Left cardiac atrium (tissue), 4 donors: ENCODE results near the gene FSIP1. TPM values are rescaled to one million over a fixed set of nuclear protein-coding genes. Genes with fewer than 3 reads are reported as not detected.
"Not testable (repeated sequence)": the region's sequence is repeated elsewhere in the genome, so short reads cannot be mapped to it uniquely, and the experiment has no call there.

Source experiments
- ATAC-seq, 2 donors: fragments of 200-7000 bp; cut with Tn5 transposase; one replicate each; pipeline ENCODE4 v1.9.1; 2020; ENCODE audit warnings: mild to moderate bottlenecking in 2 of 2, moderate library complexity in 2 of 2
- DNase-seq: peaks from one replicate; pipeline ENCODE4 v3.0.0-alpha.2; 2020
- intact Hi-C, 2 donors: fragments of 100-400 bp; cut with DNase I; formaldehyde crosslinking; loops; one replicate each; pipeline versions ENCODE4 v1.14.1 to v1.15.1; 2022 to 2023
- long read RNA-seq: library from polyadenylated mRNA; unstranded; transcript quantifications from one replicate; pipeline ENCODE4 v2.0.0, GENCODE V29; 2021
- total RNA-seq, 2 donors: library from RNA; stranded (reverse); fragmentation: NEBNext Ultra II Directional; extraction: Animal tissue kit (Norgen Biotek cat#: 25700); gene quantifications; one replicate each; pipeline ENCODE4 v1.2.1, GENCODE V29; 2021
- donor health status: DM: no; HTN: yes; CAD: no.
- donor health status: DM: no; HTN: yes; CAD: no; lungs with severe emphysema.
- donor health status: DM: yes; HTN: yes; CAD: no.
- donor health status: Dilated cardiomyopathy.

FSIP1 gene
- under 1 TPM; 0.50 to 0.52 TPM for total RNA-seq
- long read RNA-seq, result 0 reads

DNA sequence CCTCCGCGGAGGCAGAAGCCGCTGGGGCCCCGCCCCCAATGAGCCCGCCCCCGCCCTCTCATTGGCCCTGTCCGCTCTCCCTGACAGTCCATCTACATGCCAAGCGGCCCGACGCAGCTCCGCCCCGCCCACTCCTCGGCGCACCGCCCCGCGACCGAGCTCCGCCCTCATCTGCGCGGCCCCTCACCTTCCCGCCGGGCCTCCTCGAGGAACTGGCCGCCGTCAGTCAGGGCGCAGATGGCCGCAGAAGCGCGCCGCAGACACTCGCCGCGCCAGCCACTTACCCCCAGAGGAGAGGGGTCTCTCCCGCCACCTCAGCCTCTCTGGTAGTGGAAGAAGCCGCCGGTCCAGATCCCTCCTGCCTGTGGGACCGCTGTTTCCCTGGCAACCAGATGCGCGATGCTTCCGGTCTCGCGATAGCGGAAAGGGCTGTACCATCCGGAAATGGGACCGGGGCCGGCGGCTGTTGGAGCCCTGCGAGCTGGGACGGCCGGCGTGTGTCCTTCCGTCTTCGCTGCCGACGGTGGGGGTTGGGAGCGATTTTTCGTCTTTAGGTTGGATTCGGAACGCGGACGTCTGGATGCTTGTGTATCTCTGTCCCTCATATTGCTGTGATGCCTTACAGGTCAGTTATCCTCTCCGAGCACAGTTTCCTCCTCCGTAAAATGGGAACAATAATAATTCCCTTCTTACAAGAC is at the start of gene FSIP1:
Gene FSIP1 (minus strand): TSS at position 401 of the 698 bp plus-strand sequence. CDS start 6,317 bp downstream, outside the sequence.
- DNase-seq, result peak; percentile 98
- intact Hi-C loops, result loop anchor here in 1 of 2 donors (10.0 kb wide), 1 partner anchor 152 kb away; the partner anchor contains the start of gene EIF2AK4
- ATAC-seq, result peak; percentile 100

DNA sequence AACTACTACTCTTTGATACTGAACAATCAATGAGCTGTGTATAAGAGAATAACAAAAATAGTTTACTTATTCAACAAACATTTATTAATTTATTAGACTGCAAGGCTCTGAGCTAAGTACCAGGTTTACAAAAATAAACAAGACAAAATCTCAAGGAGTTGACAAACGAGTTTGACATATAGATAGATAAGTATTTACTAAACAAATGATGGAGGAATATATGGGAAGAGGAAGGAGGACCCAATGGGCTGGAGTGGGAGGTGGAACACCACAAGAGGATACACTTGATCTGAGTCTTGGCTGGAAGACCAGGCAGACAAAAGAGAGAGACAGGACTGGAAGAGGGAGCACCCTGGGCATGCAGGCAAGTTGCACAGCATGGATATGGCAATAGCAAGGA is 47.5 kb upstream of the FSIP1 start:
- no peak for DNase-seq
- no peak for ATAC-seq
- intact Hi-C loops, result no loop called here

DNA sequence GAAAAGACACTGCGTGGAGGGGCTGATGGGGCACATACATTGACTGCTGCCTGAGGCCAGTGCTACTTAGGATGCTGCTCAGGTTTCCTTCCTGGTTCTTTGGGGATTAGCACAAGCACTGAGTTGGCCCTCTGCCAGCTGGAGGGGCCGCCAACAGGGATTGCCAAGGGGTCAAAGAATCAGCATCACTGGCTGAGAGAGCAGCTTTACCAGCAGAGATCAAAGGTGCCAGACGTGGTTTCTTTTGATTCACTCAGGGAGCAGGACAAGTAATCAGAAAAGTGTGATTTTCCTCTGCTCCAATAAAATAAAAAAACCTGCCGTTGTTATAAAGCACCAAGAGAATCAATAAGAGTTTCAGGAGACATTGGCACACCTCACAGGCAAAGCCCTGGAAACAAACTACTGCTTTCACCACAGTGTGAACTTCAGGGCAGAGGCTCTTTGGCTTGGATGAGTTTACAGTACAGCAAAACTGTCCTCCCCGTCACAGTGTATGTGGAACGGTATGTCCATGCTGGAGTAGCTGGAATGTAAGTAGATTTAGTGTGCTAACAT is 45.8 kb upstream of the FSIP1 start:
- DNase-seq (peak; percentile 24), ATAC-seq (no peak)
- intact Hi-C loops, result no loop called here

DNA sequence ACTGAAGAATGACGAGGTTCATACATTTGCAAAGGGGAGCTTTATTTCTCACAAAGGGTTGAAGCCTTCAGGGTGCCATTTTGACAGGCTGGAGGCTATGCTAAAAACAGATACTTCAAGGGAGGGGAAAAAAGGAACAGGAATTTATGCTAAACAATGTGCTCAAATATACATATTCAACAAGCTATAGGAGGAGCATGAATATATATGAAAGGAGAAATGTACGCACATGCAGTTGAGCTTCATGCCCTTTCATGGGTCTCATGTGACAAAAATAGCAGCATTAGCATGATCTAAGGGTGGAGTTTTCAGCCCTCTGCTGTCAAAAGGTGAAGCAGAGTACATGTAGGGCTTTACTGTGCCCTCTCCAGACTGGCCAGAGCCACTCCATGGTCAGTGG is 44.3 kb upstream of the FSIP1 start:
- no peak for ATAC-seq
- intact Hi-C loops, result no loop called here
- no peak for DNase-seq

DNA sequence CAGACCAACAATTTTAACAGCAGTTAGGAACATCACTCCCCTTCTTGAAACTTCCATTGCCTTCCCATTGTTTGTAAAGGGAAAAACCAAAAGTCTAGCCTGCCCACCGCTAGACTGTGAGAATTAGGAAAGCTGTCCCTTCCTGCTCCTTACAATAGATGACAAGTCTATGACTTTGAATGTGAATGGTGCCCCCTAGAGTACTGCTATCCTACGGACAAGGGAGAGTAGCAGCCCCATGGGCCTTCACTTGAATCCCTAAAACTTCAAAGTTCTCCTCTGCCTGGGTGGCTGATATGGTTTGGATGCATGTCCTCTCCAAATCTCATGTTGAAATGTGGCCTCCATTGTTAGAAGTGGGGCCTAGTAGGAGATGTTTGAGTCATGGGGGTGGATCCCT is 41.0 kb upstream of the FSIP1 start:
- intact Hi-C loops, result no loop called here
- DNase-seq (no peak), ATAC-seq (no peak)

DNA sequence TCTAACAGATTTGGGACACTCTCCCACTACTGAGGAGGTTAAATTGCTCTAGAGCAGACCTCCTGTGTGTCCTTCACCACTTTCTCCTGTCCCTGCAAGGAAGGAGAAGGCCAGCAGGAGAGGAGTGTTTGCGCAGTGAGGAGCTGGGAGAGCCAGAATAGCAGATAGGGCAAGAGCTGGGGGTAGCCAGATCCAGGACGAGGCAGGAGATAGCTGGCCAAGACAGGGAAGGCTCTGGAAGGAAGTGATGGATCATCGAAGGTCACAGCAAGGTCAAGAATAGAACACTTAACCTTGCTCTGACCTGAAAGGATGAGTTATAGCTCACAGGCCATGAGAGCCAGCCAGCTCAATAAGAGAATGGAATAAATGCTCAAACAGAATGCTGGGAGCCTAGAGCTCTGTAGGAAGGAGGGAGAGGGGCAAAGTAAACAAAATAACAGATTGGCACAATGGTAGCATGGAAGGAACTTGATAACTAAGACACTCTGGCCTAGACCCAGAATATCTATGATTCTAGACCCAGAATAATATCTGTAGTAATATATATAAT is 37.5 kb upstream of the FSIP1 start:
- ATAC-seq, result no peak
- no peak for DNase-seq
- intact Hi-C loops, result no loop called here

DNA sequence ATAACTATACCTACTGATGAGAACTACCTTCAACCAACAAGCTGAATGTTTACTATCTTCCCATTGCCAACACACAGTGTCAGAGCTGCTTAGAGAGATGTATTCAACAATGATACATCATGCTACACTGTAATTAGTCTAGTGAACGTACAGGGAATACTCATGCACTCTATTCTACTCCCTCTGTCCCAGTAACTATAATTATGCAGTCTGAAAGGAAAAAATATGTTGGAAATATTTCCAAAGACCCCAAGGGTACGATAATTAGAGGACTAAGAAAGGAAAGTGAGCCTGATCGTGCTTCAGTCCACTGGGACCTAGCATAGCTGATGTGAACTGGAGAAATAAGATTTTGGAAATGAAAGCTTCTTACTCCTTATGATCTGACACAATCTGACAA is 36.9 kb upstream of the FSIP1 start:
- no peak for DNase-seq
- intact Hi-C loops, result no loop called here
- ATAC-seq, result peak in 1 of 2 donors; percentile 27

DNA sequence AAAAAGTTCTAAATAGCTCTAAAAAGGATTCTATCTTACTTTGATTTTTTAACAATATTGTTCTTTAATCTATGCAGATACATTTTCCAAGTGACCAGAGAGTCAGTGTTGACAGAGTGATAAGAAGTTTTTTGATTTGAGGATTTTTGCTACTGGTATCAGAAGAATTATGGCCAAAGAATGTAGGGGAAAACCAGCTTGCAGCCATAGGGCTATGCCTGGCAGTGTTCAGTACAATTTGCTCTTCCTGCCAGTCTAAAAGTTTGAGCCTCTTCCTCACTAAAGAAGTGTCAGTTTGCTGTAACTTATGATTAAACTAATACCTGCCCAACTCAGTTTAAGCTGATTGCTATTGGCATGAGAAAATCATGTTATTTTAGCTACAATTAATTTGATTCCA is 35.3 kb upstream of the FSIP1 start:
- no peak for ATAC-seq
- intact Hi-C loops, result no loop called here
- no peak for DNase-seq

DNA sequence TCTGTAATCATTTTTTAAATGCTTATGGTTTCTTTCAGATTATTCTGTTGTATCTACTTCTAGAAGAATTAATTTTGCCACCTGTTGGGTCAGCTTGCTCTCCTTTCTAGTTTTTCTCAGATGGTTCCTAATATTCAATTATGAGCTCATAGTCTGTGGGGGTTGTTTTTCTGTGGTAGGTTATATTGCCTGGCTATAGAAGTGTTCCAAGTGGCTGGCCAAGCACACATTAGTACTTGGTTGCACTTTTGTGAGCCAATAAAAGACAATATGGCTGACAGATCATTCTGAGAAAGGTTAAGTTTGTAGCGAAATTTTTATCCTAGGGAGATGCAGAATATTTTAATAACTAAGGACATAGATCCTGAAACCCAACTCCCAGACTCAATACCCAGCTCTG is 31.8 kb upstream of the FSIP1 start:
- ATAC-seq, result no peak
- intact Hi-C loops, result no loop called here

DNA sequence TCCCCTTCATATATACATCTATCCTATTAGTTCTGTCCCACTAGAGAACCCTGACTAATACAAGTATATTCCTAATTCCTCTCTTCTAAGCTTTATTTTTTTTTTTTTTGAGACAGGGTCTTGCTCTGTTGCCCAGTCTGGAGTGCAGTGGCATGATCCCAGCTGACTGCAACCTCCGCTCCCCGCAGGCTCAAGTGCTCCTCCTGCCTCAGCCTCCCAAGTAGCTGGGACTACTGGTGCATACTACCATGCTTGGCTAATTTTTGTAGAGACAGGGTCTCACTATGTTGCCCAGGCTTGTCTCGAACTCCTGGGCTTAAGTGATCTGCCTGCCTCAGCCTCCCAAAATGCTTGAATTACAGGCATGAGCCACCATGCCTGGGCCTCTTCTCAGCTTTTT is 30.0 kb upstream of the FSIP1 start:
- intact Hi-C loops, DNase-seq, ATAC-seq: not testable (repeated sequence)

More for the DNA sequence above, 31.8 kb upstream of the FSIP1 start:
- DNase-seq, result no peak

DNA sequence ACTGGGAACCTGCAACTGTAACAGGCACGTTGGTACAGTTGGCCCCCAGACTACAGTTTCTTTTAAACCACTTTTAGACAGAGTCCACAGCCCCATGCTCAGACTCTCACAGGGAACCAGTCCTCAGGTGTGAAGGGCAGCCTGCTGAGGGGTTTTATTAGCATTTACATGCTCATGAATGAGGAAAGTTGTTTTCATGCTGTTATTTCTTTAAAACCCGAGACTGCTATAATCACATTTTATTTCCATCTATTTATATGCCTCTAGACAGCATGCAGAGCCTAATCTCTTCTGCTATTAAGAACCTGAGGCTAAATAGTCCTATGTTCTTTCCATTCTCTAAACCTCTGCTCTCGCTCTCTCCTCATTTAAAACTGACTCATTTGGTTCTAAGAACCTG is 26.3 kb upstream of the FSIP1 start:
- intact Hi-C loops, result loop anchor here in 1 of 2 donors (10.0 kb wide), 1 partner anchor 46 kb away; no protein-coding TSS in a partner anchor
- DNase-seq (no peak), ATAC-seq (no peak)

DNA sequence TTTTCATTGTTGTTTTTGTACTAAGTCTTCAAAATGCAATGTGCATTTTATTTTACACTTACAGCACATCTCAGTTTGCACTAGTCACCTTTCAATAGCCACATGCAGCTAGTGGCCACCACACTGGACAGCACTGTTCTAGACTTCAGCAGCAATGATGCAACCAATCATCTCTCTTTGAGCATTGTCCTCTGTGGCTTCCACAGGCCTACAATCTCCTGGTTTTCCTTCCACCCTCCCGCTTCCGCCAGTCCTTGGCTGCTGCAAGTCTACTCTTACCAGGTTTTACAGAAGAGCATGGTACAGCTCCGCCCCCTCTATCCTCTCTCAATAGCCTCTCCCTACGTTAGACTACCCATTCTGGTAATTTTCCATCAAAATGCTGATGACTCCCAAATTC is 25.1 kb upstream of the FSIP1 start:
- no peak for ATAC-seq
- intact Hi-C loops, result loop anchor here in 1 of 2 donors (10.0 kb wide), 1 partner anchor 47 kb away; no protein-coding TSS in a partner anchor
- no peak for DNase-seq

DNA sequence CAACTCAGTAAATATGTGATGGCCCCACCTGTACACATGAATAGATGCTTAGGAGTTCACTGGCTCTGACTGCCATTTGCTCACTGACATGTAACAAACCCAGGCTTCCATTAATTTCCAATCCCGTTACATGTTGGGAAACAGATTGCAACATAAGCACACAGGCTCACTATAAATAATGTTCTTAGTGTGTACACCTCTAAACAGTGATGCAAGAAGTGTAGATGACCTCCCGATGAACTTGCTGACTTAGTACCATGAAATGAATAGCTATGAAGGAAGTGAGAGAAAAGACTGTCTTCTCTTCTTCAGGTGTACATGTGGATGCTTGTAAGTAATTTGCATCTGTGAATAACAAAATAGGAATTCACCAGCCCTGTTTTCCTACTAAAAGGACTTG is 21.4 kb upstream of the FSIP1 start:
- peak in 1 of 2 donors; percentile 58 for ATAC-seq
- DNase-seq, result no peak
- intact Hi-C loops, result loop anchor here in 1 of 2 donors (10.0 kb wide), 1 partner anchor 51 kb away; no protein-coding TSS in a partner anchor

DNA sequence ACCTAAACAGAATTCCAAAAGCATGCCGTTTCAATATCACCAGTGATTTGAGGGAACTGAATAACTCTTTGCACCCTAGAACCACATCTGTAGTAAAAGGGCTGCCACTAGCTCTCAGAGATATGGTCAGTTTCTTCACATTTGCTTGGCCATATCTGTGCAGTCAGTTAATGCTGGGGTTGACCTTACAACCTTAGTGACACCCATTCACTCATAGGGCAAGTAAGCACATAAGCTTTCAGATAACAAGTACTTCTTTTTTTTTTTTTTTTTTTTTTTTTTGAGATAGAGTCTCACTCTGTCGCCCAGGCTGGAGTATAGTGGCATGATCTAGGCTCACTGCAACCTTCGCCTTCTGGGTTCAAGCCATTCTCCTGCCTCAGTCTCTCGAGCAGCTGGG is 20.4 kb upstream of the FSIP1 start:
- intact Hi-C loops, result loop anchor here in 1 of 2 donors (10.0 kb wide), 1 partner anchor 52 kb away; no protein-coding TSS in a partner anchor
- no peak for DNase-seq
- ATAC-seq, result no peak

DNA sequence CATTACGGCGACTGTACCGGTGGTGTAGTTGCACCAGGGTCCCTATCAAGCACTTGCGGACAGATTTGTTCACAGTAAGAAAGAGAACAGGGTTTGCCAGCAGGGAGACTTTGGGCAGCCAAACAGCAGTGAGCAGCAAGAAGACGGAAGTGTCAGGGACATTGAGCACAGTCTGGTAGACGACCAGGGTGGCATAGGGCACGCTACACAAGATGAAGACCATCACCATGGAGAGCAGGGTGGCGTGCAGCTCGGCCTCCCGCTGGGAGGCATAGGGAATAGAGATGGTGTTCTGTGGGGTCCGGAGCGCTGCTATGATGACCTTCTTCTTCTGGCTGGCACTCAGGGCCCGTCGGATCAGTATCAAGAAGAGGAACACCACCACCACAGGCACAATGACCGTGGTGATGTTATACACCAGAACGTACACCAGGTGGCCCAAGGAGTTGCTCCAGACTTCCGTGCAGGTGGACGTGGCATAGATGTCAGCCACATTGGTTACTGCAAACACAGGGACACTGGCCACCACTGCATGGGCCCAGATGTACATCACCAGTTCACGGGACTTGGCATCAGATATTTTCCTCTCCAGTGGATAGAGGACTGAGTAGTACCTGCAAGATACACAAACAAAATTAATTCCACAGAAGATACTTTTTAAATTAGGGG is 19.1 kb upstream of the FSIP1 start:
- ATAC-seq (no peak), DNase-seq (no peak)
- intact Hi-C loops, result loop anchor here in 1 of 2 donors (10.0 kb wide), 1 partner anchor 53 kb away; no protein-coding TSS in a partner anchor

DNA sequence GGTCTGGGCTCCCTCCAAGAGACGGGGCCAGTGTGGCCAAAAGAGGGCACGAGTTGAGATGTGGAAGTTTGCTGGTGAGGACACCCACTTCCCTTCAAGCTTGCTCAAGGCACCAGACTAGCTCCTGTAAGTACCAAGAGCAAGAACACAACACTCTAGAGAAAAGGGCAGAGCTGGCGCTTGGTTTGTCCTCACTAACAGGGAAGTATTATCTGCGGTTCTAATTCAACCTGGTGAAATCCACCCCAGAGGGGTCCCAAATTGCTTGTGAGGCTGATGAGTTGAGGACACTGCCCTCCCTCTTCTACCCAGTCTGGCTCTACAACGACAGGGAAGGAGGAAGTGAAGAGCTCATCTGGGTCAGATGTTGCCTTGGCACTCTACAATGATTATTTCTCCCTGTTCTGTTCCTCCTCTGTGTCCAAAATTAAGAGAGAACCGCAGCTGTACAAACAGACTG is 16.9 kb upstream of the FSIP1 start:
- intact Hi-C loops, result loop anchor here (10.0 kb wide), 2 partner anchors 55 to 75 kb away; no protein-coding TSS in a partner anchor
- ATAC-seq (peak in 1 of 2 donors; percentile 45), DNase-seq (no peak)

DNA sequence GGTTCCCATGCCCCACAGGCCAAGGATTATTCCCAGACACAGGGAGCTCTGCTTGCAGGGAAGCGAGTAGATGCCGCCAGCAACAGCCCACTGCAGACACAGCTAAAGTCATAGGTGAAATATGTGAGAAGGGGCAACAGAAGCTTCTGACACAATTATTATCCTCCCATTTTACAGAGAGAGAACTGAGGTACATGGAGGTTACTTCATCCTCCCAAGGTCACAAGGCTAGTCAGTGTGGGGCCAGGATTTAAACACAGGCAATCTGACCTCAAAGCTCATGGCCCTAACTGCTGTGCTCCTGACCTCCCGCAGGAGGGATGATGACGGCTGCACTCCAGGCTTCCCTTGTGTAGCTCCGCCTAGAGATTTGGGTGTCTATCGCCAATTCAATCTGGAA is 15.7 kb upstream of the FSIP1 start:
- no peak for DNase-seq
- intact Hi-C loops, result loop anchor here in 1 of 2 donors (10.0 kb wide), 1 partner anchor 76 kb away; no protein-coding TSS in a partner anchor
- no peak for ATAC-seq

DNA sequence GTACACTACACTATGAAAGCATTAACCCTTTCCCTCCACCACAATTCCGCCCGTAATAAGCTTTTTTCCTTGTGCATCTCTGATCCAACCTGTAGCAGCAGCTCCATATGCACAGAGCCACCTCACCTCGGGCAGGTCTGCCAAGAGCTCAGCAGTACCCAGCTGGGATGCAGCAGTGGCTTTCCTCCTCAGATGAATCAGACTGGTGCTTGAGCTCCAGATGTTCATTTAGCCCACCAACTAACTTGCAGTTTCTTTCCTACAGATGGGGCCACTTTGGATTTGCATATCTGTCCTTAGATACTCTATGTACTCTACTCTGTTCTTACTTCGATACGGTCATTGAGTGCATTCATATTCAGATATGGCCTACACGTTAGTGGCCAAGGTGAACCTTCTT is 14.8 kb upstream of the FSIP1 start:
- no peak for DNase-seq
- no peak for ATAC-seq
- intact Hi-C loops, result loop anchor here in 1 of 2 donors (10.0 kb wide), 1 partner anchor 77 kb away; no protein-coding TSS in a partner anchor

DNA sequence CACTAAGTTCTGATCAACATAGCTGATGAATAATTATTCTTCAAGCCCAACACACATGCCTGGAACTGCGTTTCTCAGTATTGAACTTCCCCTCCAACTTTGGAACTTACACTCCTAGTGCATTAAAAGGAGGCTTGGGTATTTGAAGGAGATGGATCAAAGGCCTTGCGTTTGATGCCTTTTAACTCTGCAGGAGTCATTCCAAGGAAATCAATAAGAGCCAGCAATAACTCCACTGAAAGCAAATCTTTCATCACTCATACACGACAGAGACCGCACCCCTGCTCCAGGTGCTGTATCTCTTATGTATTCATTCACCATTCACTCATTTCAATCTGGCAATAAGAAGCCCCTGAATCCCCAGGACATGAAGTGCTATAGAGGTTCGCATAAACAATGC is 14.0 kb upstream of the FSIP1 start:
- ATAC-seq, result no peak
- intact Hi-C loops, result loop anchor here in 1 of 2 donors (10.0 kb wide), 1 partner anchor 78 kb away; no protein-coding TSS in a partner anchor
- no peak for DNase-seq
